SK-N-SH (cell line): ENCODE results near the gene CTBS. TPM values are rescaled to one million over a fixed set of nuclear protein-coding genes. Genes with fewer than 3 reads are reported as not detected.
A peak's percentile ranks its signal among the peaks of the same experiment; 100 is the strongest.

Experiments
- CTCF ChIA-PET: fragments of 300-600, 350-600 bp; formaldehyde crosslinking; extraction: SDS; loops from one replicate; lab custom pipeline; 2021; lab: Yijun Ruan, JAX
- POLR2A ChIA-PET: fragments of 350-600 bp; sonication (Branson Sonifier 250); formaldehyde crosslinking; extraction: SDS; loops from one replicate; lab custom pipeline; 2020; ENCODE audit warnings: antibody characterized with exemption, inconsistent platforms; lab: Yijun Ruan, JAX
- DNase-seq: peaks from one replicate; pipeline ENCODE4 v3.0.0; 2012
- H2AFZ ChIP-seq: fragments of 200-600 bp; sonication (generic); 2 replicates; pipeline ENCODE4 v1.8.1; 2016; ENCODE audit warnings: antibody characterized with exemption, mild to moderate bottlenecking, low read depth
- H3F3A ChIP-seq: fragments of 200-600 bp; sonication (generic); replicated peaks from 2 replicates; pipeline ENCODE3; 2016; ENCODE audit warnings: antibody characterized with exemption, mild to moderate bottlenecking; ENCODE audit not compliant: insufficient read depth
- H3K27ac ChIP-seq, 2 experiments: fragments of 200-500 bp in 1 of 2; fragments of 200-600 bp in 1 of 2; sonication (Bioruptor generic) in 1 of 2; sonication (generic), shearing (Covaris generic) in 1 of 2; 2 replicates each; pipeline versions ENCODE4 v1.5.1 to v1.6.1; 2014 to 2016; ENCODE audit warnings: low read depth in 2 of 2, inconsistent platforms in 1 of 2, low read length in 1 of 2, mild to moderate bottlenecking in 1 of 2, mixed read lengths in 1 of 2
- H3K27me3 ChIP-seq: fragments of 200-600 bp; sonication (generic), shearing (Covaris generic); 2 replicates; pipeline ENCODE4 v1.6.1; 2016; ENCODE audit warnings: mixed run types; ENCODE audit not compliant: insufficient read depth
- H3K36me3 ChIP-seq, 2 experiments: fragments of 200-500 bp in 1 of 2; fragments of 200-600 bp in 1 of 2; sonication (Bioruptor generic) in 1 of 2; sonication (generic) in 1 of 2; replicated peaks in 1 of 2; 2 replicates each; pipeline versions ENCODE3 to v1.5.1; 2014 to 2016; ENCODE audit warnings: low read length in 1 of 2, mild to moderate bottlenecking in 1 of 2; ENCODE audit not compliant: insufficient read depth in 2 of 2, control insufficient read depth in 1 of 2
- H3K4me1 ChIP-seq, 2 experiments: fragments of 200-500 bp in 1 of 2; fragments of 200-600 bp in 1 of 2; sonication (Bioruptor generic) in 1 of 2; sonication (generic), shearing (Covaris generic) in 1 of 2; 2 replicates each; pipeline versions ENCODE4 v1.5.1 to v1.6.1; 2014 to 2016; ENCODE audit warnings: low read depth in 1 of 2, low read length in 1 of 2, mixed run types in 1 of 2; ENCODE audit not compliant: insufficient read depth in 2 of 2, control insufficient read depth in 1 of 2
- H3K4me2 ChIP-seq: fragments of 200-600 bp; sonication (generic), shearing (Covaris generic); 2 replicates; pipeline ENCODE4 v1.6.1; 2017; ENCODE audit warnings: mixed run types
- H3K4me3 ChIP-seq, 2 experiments: fragments of 200-500 bp in 1 of 2; fragments of 200-600 bp in 1 of 2; sonication (Bioruptor generic) in 1 of 2; sonication (generic), shearing (Covaris generic) in 1 of 2; 2 replicates each; pipeline versions ENCODE4 v1.5.1 to v1.8.1; 2014 to 2016; ENCODE audit warnings: low read depth in 2 of 2, inconsistent platforms in 1 of 2, low read length in 1 of 2, mild to moderate bottlenecking in 1 of 2, mixed read lengths in 1 of 2, moderate library complexity in 1 of 2
- H3K79me2 ChIP-seq: fragments of 200-600 bp; sonication (generic); 2 replicates; pipeline ENCODE4 v1.8.1; 2017; ENCODE audit warnings: mild to moderate bottlenecking; ENCODE audit not compliant: insufficient read depth
- H3K9ac ChIP-seq: fragments of 200-600 bp; sonication (generic); 2 replicates; pipeline ENCODE4 v1.6.1; 2017; ENCODE audit warnings: mixed run types
- H3K9me2 ChIP-seq: fragments of 200-600 bp; sonication (generic); 2 replicates; pipeline ENCODE4 v1.6.1; 2017; ENCODE audit warnings: mixed run types
- H3K9me3 ChIP-seq: fragments of 200-600 bp; sonication (generic); 2 replicates; pipeline ENCODE4 v1.6.1; 2017; ENCODE audit warnings: mixed run types, mild to moderate bottlenecking, moderate library complexity
- H4K20me1 ChIP-seq: fragments of 200-600 bp; sonication (generic); 2 replicates; pipeline ENCODE4 v1.6.1; 2017; ENCODE audit warnings: mild to moderate bottlenecking, mixed run types; ENCODE audit not compliant: insufficient read depth
- EP300 ChIP-seq, 2 experiments: IDR thresholded peaks; 2 replicates each; pipeline versions ENCODE4 v1.4.0 to v1.6.1; 2012; ENCODE audit warnings: borderline replicate concordance in 1 of 2, low read depth in 1 of 2, low read length in 1 of 2
- FOXJ3 ChIP-seq: sonication (generic); formaldehyde crosslinking; IDR thresholded peaks from 2 replicates; pipeline ENCODE4 v1.5.1; 2020; ENCODE audit warnings: mild to moderate bottlenecking, missing genetic modification reagents
- JUND ChIP-seq: IDR thresholded peaks from 2 replicates; pipeline ENCODE4 v1.4.0; 2012
- MXI1 ChIP-seq: IDR thresholded peaks from 2 replicates; pipeline ENCODE4 v1.6.1; 2012; ENCODE audit warnings: mild to moderate bottlenecking, low read depth, low read length, improper control_type of control experiment
- NFIC ChIP-seq: IDR thresholded peaks from 2 replicates; pipeline ENCODE4 v1.4.0; 2012; ENCODE audit warnings: borderline replicate concordance
- POLR2AphosphoS5 ChIP-seq: IDR thresholded peaks from 2 replicates; pipeline ENCODE4 v1.6.1; 2012; ENCODE audit warnings: low read depth, low read length
- RCOR1 ChIP-seq: fragments of 150-350 bp; IDR thresholded peaks from 2 replicates; pipeline ENCODE4 v1.6.1; 2017; ENCODE audit warnings: antibody characterized with exemption, low read length
- RXRA ChIP-seq: IDR thresholded peaks from 2 replicates; pipeline ENCODE4 v1.4.0; 2012; ENCODE audit warnings: low read depth, mild to moderate bottlenecking, borderline replicate concordance
- SIN3A ChIP-seq: IDR thresholded peaks from 2 replicates; pipeline ENCODE4 v1.6.1; 2012; ENCODE audit warnings: low read depth, mild to moderate bottlenecking, low read length, moderate library complexity, borderline replicate concordance
- TAF1 ChIP-seq: IDR thresholded peaks from 2 replicates; pipeline ENCODE4 v1.6.1; 2012; ENCODE audit warnings: low read depth, mild to moderate bottlenecking, low read length, moderate library complexity, borderline replicate concordance
- TEAD4 ChIP-seq: IDR thresholded peaks from 2 replicates; pipeline ENCODE4 v1.4.0; 2012; ENCODE audit warnings: mild to moderate bottlenecking, borderline replicate concordance; ENCODE audit not compliant: insufficient read depth
- YY1 ChIP-seq: IDR thresholded peaks from 2 replicates; pipeline ENCODE4 v1.4.0; 2012; ENCODE audit warnings: low read depth, mild to moderate bottlenecking
- ZBTB33 ChIP-seq: IDR thresholded peaks from 2 replicates; pipeline ENCODE4 v1.4.0; 2012; ENCODE audit warnings: low read depth, borderline replicate concordance
- WGBS: methylation state at CpG from one replicate; pipeline ENCODE4 v1.1.6; 2017; ENCODE audit warnings: low lambda C conversion rate; 5-methylcytosine and 5-hydroxymethylcytosine counted together
- polyA plus RNA-seq, 3 experiments: library from polyadenylated mRNA; depleted of rRNA; stranded (reverse); fragments of >200 nt; gene quantifications; 2 replicates each; pipeline ENCODE4 v1.2.3, GENCODE V29; 2012
- TF ChIP-seq, protein P1 (sequence below): IDR thresholded peaks from 2 replicates; pipeline ENCODE4; 2012
- TF ChIP-seq, protein P2 (sequence below): IDR thresholded peaks from 2 replicates; pipeline ENCODE4 v1.4.0; 2012; ENCODE audit warnings: low read depth
- TF ChIP-seq, protein P3 (sequence below): IDR thresholded peaks from 2 replicates; pipeline ENCODE4 v1.6.1; 2012; ENCODE audit warnings: mild to moderate bottlenecking, low read depth, low read length, moderate library complexity

CTBS gene
- polyA plus RNA-seq, 1 of the 3 experiments (the other 2 are of a cell fraction) = 16.6 TPM

DNA sequence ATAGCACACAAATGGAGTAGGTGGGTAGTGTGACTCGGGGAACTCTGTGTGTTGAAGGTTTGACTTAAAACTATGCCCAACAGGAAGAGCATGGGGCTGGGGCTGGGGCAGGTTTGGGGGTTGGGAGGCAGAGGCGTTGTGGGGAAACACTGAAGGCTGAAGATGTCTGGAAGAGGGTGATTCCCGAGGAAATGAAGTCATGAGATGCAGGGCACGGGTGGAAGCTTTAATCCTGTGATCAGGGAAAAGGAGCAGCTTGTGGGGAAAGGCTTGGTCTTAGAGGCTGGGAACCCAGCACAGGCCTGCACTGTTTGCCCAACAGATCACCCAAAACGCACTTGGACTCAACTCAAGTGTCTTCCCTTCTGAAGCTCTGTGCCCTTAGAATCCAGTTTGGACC lies 26.6 kb upstream of the CTBS start:
- Histone ChIP-seq H2AFZ (no peak overlapping the region), H3K9me2 (no peaks in the 10 kb centered on the region), H3K27ac (peak overlapping the region in 1 of 2 experiments; percentile 97; a peak in 1 of 4 replicates), H3K4me3 (no peak overlapping the region), H3F3A (peaks cover 44% of the 10 kb centered on the region), H4K20me1 (no peaks in the 10 kb centered on the region), H3K4me2 (no peak overlapping the region), H3K27me3 (no peaks in the 10 kb centered on the region), H3K79me2 (no peaks in the 10 kb centered on the region), H3K9ac (no peak overlapping the region), H3K4me1 (peaks cover 3 to 6% of the 10 kb centered on the region in 2 experiments; a peak in 2 of 4 replicates), H3K36me3 (no peaks in the 10 kb centered on the region), H3K9me3 (no peaks in the 10 kb centered on the region)
- POLR2A ChIA-PET = no interaction called here
- TF ChIP-seq JUND = no peak
- TF ChIP-seq, protein P1, sequence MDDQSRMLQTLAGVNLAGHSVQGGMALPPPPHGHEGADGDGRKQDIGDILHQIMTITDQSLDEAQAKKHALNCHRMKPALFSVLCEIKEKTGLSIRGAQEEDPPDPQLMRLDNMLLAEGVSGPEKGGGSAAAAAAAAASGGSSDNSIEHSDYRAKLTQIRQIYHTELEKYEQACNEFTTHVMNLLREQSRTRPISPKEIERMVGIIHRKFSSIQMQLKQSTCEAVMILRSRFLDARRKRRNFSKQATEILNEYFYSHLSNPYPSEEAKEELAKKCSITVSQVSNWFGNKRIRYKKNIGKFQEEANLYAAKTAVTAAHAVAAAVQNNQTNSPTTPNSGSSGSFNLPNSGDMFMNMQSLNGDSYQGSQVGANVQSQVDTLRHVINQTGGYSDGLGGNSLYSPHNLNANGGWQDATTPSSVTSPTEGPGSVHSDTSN = no peak
- no peak for TF ChIP-seq SIN3A
- TF ChIP-seq, protein P2, sequence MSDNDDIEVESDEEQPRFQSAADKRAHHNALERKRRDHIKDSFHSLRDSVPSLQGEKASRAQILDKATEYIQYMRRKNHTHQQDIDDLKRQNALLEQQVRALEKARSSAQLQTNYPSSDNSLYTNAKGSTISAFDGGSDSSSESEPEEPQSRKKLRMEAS = no peak
- TF ChIP-seq, protein P3, sequence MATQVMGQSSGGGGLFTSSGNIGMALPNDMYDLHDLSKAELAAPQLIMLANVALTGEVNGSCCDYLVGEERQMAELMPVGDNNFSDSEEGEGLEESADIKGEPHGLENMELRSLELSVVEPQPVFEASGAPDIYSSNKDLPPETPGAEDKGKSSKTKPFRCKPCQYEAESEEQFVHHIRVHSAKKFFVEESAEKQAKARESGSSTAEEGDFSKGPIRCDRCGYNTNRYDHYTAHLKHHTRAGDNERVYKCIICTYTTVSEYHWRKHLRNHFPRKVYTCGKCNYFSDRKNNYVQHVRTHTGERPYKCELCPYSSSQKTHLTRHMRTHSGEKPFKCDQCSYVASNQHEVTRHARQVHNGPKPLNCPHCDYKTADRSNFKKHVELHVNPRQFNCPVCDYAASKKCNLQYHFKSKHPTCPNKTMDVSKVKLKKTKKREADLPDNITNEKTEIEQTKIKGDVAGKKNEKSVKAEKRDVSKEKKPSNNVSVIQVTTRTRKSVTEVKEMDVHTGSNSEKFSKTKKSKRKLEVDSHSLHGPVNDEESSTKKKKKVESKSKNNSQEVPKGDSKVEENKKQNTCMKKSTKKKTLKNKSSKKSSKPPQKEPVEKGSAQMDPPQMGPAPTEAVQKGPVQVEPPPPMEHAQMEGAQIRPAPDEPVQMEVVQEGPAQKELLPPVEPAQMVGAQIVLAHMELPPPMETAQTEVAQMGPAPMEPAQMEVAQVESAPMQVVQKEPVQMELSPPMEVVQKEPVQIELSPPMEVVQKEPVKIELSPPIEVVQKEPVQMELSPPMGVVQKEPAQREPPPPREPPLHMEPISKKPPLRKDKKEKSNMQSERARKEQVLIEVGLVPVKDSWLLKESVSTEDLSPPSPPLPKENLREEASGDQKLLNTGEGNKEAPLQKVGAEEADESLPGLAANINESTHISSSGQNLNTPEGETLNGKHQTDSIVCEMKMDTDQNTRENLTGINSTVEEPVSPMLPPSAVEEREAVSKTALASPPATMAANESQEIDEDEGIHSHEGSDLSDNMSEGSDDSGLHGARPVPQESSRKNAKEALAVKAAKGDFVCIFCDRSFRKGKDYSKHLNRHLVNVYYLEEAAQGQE = no peak
- TF ChIP-seq YY1 = no peak
- no peak for TF ChIP-seq POLR2AphosphoS5
- no peak for TF ChIP-seq FOXJ3 (CRISPR knock-in tag)
- no peak for TF ChIP-seq TAF1
- no peak for TF ChIP-seq RXRA
- TF ChIP-seq NFIC = no peak
- no peak for TF ChIP-seq MXI1
- TF ChIP-seq EP300 (IDR thresholded peaks at IDR 0.05; ENCODE audit: borderline replicate concordance in 1 of 2, low read depth in 1 of 2, low read length in 1 of 2) = no peak
- TF ChIP-seq ZBTB33 = no peak
- TF ChIP-seq RCOR1 = no peak
- no peak for TF ChIP-seq TEAD4
- 89% methylated on average over 4 of the region's 5 CpGs for WGBS
- CTCF ChIA-PET = interaction anchor here (0.6 to 1.1 kb wide), 2 partner anchors 20 to 479 kb away, joined by 3 to 4 read pairs; no protein-coding TSS in a partner anchor
- DNase-seq = no peak
